ENCODE measurements around the gene TNN. TPM values are rescaled to one million over a fixed set of nuclear protein-coding genes. Genes with fewer than 3 reads are reported as not detected.

TNN gene
- total RNA-seq, 2 donors from 2014 or later = not detected

- Mint-ChIP-seq H3K9me3 (no peaks in the 10 kb centered on the region), H3K36me3 (peaks cover 17 to 21% of the 10 kb centered on the region in 2 donors), H3K27ac (peak overlapping the region in 1 of 2 donors; percentile 15)
- no peak for DNase-seq (ENCODE audit: low spot score in 2 of 2)
- no peak for ATAC-seq
Measured at GRCh38 chr1:175195281-175195680, 127.6 kb downstream of the TNN start.

- Mint-ChIP-seq H3K36me3 (peaks cover 14 to 16% of the 10 kb centered on the region in 2 donors), H3K9me3 (no peaks in the 10 kb centered on the region), H3K27ac (peak overlapping the region in 1 of 2 donors; percentile 15)
- DNase-seq (ENCODE audit: low spot score in 2 of 2) (no peak), ATAC-seq (no peak)
Measured at GRCh38 chr1:175195798-175196197, 128.2 kb downstream of the TNN start.

- peak in 1 of 2 donors; percentile 27 for ATAC-seq
- no peak overlapping the region for H3K27ac Mint-ChIP-seq
- no peak for DNase-seq (ENCODE audit: low spot score in 2 of 2)
Measured at GRCh38 chr1:175197531-175197930, 129.9 kb downstream of the TNN start.

More at GRCh38 chr1:175197531-175197930, 129.9 kb downstream of the TNN start:
- Mint-ChIP-seq H3K9me3 (no peaks in the 10 kb centered on the region), H3K36me3 (no peaks in the 10 kb centered on the region)

Other genes with a start within 250 kb of the TNN start
- gene CACYBP, start 67.9 kb upstream of the TNN start, total RNA-seq = 100 to 1,000 TPM; 345 to 354 TPM
- gene MRPS14, start 44.4 kb upstream of the TNN start, total RNA-seq = 10 to 100 TPM; 42.6 to 45.7 TPM
- gene KIAA0040, start 124.9 kb downstream of the TNN start, total RNA-seq = 10 to 100 TPM; 21.2 to 23.4 TPM

All from activated naive CD4-positive, alpha-beta T cell treated with anti-CD3 and anti-CD28 coated beads, Interleukin-2, amount 50 U/mL, for 72 hours (primary cell).